Endodermal cell (in vitro differentiated cells): ENCODE data around the gene TLE5. TPM values are rescaled to one million over a fixed set of nuclear protein-coding genes. Genes with fewer than 3 reads are reported as not detected.

Experiments
- DNase-seq: peaks from one replicate; pipeline ENCODE4 v3.0.0-alpha.2; 2017
- H3K27ac ChIP-seq: 2 replicates; pipeline ENCODE4 v1.5.1; 2013; ENCODE audit warnings: mild to moderate bottlenecking, low read depth, low read length, moderate library complexity
- H3K27me3 ChIP-seq: 2 replicates; pipeline ENCODE4 v1.6.1; 2013; ENCODE audit warnings: mild to moderate bottlenecking, low read length, moderate library complexity; ENCODE audit not compliant: insufficient read depth, control insufficient read depth, poor library complexity, severe bottlenecking
- H3K36me3 ChIP-seq: 2 replicates; pipeline ENCODE4 v1.7.0; 2013; ENCODE audit warnings: mild to moderate bottlenecking, low read length, moderate library complexity; ENCODE audit not compliant: control insufficient read depth, insufficient read depth
- H3K4me1 ChIP-seq: one replicate; pipeline ENCODE4 v1.7.0; 2013; ENCODE audit warnings: low read length; ENCODE audit not compliant: control insufficient read depth, insufficient read depth
- H3K4me3 ChIP-seq: 2 replicates; pipeline ENCODE4 v1.5.1; 2013; ENCODE audit warnings: mild to moderate bottlenecking, low read length, moderate library complexity
- H3K9ac ChIP-seq: 2 replicates; pipeline ENCODE4 v1.6.1; 2013; ENCODE audit warnings: mild to moderate bottlenecking, low read length, moderate library complexity; ENCODE audit not compliant: poor library complexity, severe bottlenecking; ENCODE audit errors: extremely low read depth
- H3K9me3 ChIP-seq: 2 replicates; pipeline ENCODE4 v1.6.1; 2013; ENCODE audit warnings: mild to moderate bottlenecking, low read length, moderate library complexity; ENCODE audit not compliant: control insufficient read depth
- H3K27ac Mint-ChIP-seq: 2 replicates; pipeline ENCODE4 v1.8.0; 2020; ENCODE audit warnings: mixed read lengths
- H3K27me3 Mint-ChIP-seq: 2 replicates; pipeline ENCODE4 v1.8.0; 2021; ENCODE audit warnings: mild to moderate bottlenecking, mixed read lengths; ENCODE audit not compliant: insufficient read depth
- H3K36me3 Mint-ChIP-seq: 2 replicates; pipeline ENCODE4 v1.8.0; 2020; ENCODE audit warnings: low read depth, mixed read lengths
- H3K4me1 Mint-ChIP-seq: 2 replicates; pipeline ENCODE4 v1.8.0; 2020; ENCODE audit warnings: mixed read lengths
- H3K4me3 Mint-ChIP-seq: 2 replicates; pipeline ENCODE4 v1.8.0; 2020; ENCODE audit warnings: mild to moderate bottlenecking, moderate library complexity, mixed read lengths
- H3K9me3 Mint-ChIP-seq: 2 replicates; pipeline ENCODE4 v1.8.0; 2020; ENCODE audit warnings: mild to moderate bottlenecking, mixed read lengths
- WGBS, 2 experiments: methylation state at CpG; one replicate each; pipeline versions ENCODE4 v1.1.5 to v1.1.7; 2013; ENCODE audit warnings: missing lambda C conversion rate in 2 of 2, mixed read lengths in 1 of 2; ENCODE audit not compliant: insufficient coverage in 1 of 2, insufficient read length in 1 of 2; 5-methylcytosine and 5-hydroxymethylcytosine counted together
- total RNA-seq, 2 donors: library from RNA; stranded (reverse); fragmentation: NEBNext Ultra II Directional in 1 of 2; extraction: Animal tissue kit (Norgen Biotek cat#: 25700) in 1 of 2; gene quantifications; 2 replicates in 1 of 2; 3 replicates in 1 of 2; pipeline ENCODE4 v1.2.1, GENCODE V29; 2021
- TF ChIP-seq, protein P1 (sequence below): fragments of 200-600 bp; sonication (generic); conservative IDR thresholded peaks from 2 replicates; pipeline ENCODE4 v1.5.0; 2021; ENCODE audit warnings: antibody characterized with exemption, mild to moderate bottlenecking

The TLE5 gene
- total RNA-seq, 2 donors from 2014 or later = 488 to 575 TPM

DNA sequence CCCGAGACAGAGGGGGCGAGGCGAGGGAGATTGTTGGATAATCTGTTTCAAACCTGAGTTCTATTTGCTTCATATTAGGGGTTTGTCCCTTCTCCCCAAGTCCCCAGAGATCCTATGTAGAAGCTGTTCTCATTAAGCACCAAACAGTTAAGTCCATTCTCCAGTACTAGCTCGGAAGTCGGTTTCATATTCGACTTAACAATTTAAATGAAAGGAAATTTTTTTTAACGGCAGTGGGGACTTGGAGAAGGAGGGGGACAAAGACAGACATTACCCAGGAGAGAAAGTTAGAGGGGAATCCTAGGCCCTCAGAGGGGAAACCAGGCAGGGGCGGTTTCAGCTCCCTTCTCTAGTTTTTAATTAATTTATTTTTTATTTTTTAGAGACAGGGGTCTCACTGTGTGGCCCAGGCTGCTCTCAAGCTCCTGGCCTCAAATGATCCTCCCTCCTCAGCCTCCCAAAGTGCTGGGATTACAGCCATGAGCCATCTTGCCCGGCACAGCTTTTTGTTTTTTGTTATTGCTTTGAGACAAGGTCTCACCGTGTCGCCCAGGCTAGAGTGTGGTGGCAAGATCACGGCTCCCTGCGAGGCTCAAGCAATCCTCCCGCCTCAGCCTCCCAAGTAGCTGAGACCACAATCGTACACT lies 19.6 kb downstream of the TLE5 start:
- Mint-ChIP-seq H3K27me3 (peaks cover 17% of the 10 kb centered on the region), H3K36me3 (no peaks in the 10 kb centered on the region), H3K4me1 (peaks cover 22% of the 10 kb centered on the region), H3K9me3 (no peaks in the 10 kb centered on the region), H3K4me3 (peak overlapping the region; percentile 14), H3K27ac (peak overlapping the region; percentile 32)
- Histone ChIP-seq H3K4me3 (no peak overlapping the region), H3K36me3 (no peaks in the 10 kb centered on the region), H3K27ac (no peak overlapping the region), H3K27me3 (no peaks in the 10 kb centered on the region), H3K4me1 (peaks cover 5% of the 10 kb centered on the region), H3K9ac (no peak overlapping the region), H3K9me3 (no peaks in the 10 kb centered on the region)
- WGBS, 2 experiments = 54 to 71% methylated on average over 10 to 14 of the region's 15 CpGs
- TF ChIP-seq, protein P1, sequence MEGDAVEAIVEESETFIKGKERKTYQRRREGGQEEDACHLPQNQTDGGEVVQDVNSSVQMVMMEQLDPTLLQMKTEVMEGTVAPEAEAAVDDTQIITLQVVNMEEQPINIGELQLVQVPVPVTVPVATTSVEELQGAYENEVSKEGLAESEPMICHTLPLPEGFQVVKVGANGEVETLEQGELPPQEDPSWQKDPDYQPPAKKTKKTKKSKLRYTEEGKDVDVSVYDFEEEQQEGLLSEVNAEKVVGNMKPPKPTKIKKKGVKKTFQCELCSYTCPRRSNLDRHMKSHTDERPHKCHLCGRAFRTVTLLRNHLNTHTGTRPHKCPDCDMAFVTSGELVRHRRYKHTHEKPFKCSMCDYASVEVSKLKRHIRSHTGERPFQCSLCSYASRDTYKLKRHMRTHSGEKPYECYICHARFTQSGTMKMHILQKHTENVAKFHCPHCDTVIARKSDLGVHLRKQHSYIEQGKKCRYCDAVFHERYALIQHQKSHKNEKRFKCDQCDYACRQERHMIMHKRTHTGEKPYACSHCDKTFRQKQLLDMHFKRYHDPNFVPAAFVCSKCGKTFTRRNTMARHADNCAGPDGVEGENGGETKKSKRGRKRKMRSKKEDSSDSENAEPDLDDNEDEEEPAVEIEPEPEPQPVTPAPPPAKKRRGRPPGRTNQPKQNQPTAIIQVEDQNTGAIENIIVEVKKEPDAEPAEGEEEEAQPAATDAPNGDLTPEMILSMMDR = no peak
- no peak for DNase-seq

- WGBS, 2 experiments = 27 to 34% methylated on average over 3 to 34 of the region's 40 CpGs
- Histone ChIP-seq H3K9ac (no peak overlapping the region), H3K36me3 (no peaks in the 10 kb centered on the region), H3K27ac (no peak overlapping the region), H3K4me3 (no peak overlapping the region), H3K27me3 (no peaks in the 10 kb centered on the region), H3K9me3 (no peaks in the 10 kb centered on the region), H3K4me1 (peaks cover 5% of the 10 kb centered on the region)
- TF ChIP-seq, protein P1 = no peak
- H3K4me1 Mint-ChIP-seq = peaks cover 19% of the 10 kb centered on the region
- peak; percentile 67 for DNase-seq
- H3K27me3 Mint-ChIP-seq = peaks cover 17% of the 10 kb centered on the region
- peak overlapping the region; percentile 32 for H3K27ac Mint-ChIP-seq
- H3K9me3 Mint-ChIP-seq = no peaks in the 10 kb centered on the region
- H3K4me3 Mint-ChIP-seq = peak overlapping the region; percentile 14
- no peaks in the 10 kb centered on the region for H3K36me3 Mint-ChIP-seq
Measured at GRCh38 chr19:3041761-3042620, 20.3 kb downstream of the TLE5 start.

GRCh38 chr19:3041327-3041726 lies 21.0 kb downstream of the TLE5 start:
- 40 to 77% methylated on average over 3 to 12 of the region's 12 CpGs for WGBS, 2 experiments
- H3K27me3 Mint-ChIP-seq = peaks cover 17% of the 10 kb centered on the region
- Histone ChIP-seq H3K36me3 (no peaks in the 10 kb centered on the region), H3K9me3 (no peaks in the 10 kb centered on the region), H3K27ac (no peak overlapping the region), H3K4me3 (no peak overlapping the region), H3K4me1 (peaks cover 5% of the 10 kb centered on the region), H3K27me3 (no peaks in the 10 kb centered on the region), H3K9ac (no peak overlapping the region)
- H3K4me3 Mint-ChIP-seq = no peak overlapping the region
- no peak overlapping the region for H3K27ac Mint-ChIP-seq
- peak; percentile 74 for DNase-seq
- no peaks in the 10 kb centered on the region for H3K9me3 Mint-ChIP-seq
- peaks cover 19% of the 10 kb centered on the region for H3K4me1 Mint-ChIP-seq
- H3K36me3 Mint-ChIP-seq = no peaks in the 10 kb centered on the region
- TF ChIP-seq, protein P1 = no peak
